Measurements from ENCODE around the gene F10. TPM values are rescaled to one million over a fixed set of nuclear protein-coding genes. Genes with fewer than 3 reads are reported as not detected.

Gene F10
- total and polyA plus RNA-seq, 9 of the 15 experiments (the other 6 are each of a cell fraction or from before 2014, with no cell fraction given): 0.04 to 0.09 (median 0.07) TPM; not detected in 5

- H3K4me1 ChIP-seq (replicated peaks in 1 of 2; ENCODE audit: control insufficient read depth in 2 of 2, insufficient read depth in 2 of 2, low read length in 2 of 2): peaks cover 0 to 8% of the 10 kb centered on the region in 2 experiments; a peak in 1 of 5 replicates
- H3K79me2 ChIP-seq (ENCODE audit: control insufficient read depth, insufficient read depth, low read length): no peaks in the 10 kb centered on the region
- no peak overlapping the region for H2AFZ ChIP-seq (ENCODE audit: low read depth, low read length)
- no TSS peak for BruUV-seq (replicated peaks)
- ATAC-seq (no peak), FAIRE-seq (no peak), DNase-seq (ENCODE audit: extremely low read depth in 1 of 4, low spot score in 3 of 4) (no peak)
- peaks cover 35 to 80% of the 10 kb centered on the region in 2 experiments for H3K27me3 ChIP-seq (ENCODE audit: control insufficient read depth in 2 of 2, insufficient read depth in 2 of 2, low read length in 2 of 2)
- H3K4me3 ChIP-seq: no peak overlapping the region
- intact Hi-C loops (cut with micrococcal nuclease) (no loop called here), in situ Hi-C loops (cut with MboI) (no loop called here)
- H3K4me2 ChIP-seq (ENCODE audit: insufficient read depth, low read length): no peak overlapping the region
- 38% methylated on average over 11 of the region's 52 CpGs for WGBS (ENCODE audit: insufficient coverage, low coverage, missing lambda C conversion rate)
- ChIA-PET POLR2A (no interaction called here), CTCF (ENCODE audit: low intra/inter-chr PET ratio) (no interaction called here)
- H3K9me3 ChIP-seq (replicated peaks; ENCODE audit: control insufficient read depth, insufficient read depth, low read depth, low read length): no peaks in the 10 kb centered on the region
- TF ChIP-seq NUFIP1 (IDR thresholded peaks at IDR 0.05; ENCODE audit: partially characterized antibody) (no peak), HEY1 (CRISPR knock-in tag; IDR thresholded peaks at IDR 0.05; ENCODE audit: borderline replicate concordance) (no peak), MAFG (tag; conservative IDR thresholded peaks at IDR 0.05) (no peak), ZMIZ1 (IDR thresholded peaks at IDR 0.05; ENCODE audit: low read depth in 2 of 2, low read length in 2 of 2) (no peak), ARID3A (IDR thresholded peaks at IDR 0.05; ENCODE audit: borderline replicate concordance, low read depth, low read length) (no peak), RBBP5 (IDR thresholded peaks at IDR 0.05; ENCODE audit: borderline replicate concordance, insufficient read depth, low read length, poor library complexity, severe bottlenecking) (no peak), E2F8 (IDR thresholded peaks at IDR 0.05; ENCODE audit: low read depth, partially characterized antibody) (no peak), ZNF584 (CRISPR knock-in tag; IDR thresholded peaks at IDR 0.05; ENCODE audit: low read depth) (no peak), FOXP1 (CRISPR knock-in tag; IDR thresholded peaks at IDR 0.05) (no peak), ZC3H11A (IDR thresholded peaks at IDR 0.05; ENCODE audit: low read depth, low read length) (no peak), EWSR1 (IDR thresholded peaks at IDR 0.05; ENCODE audit: borderline replicate concordance, low read depth, partially characterized antibody) (no peak)
- H3K27ac ChIP-seq (ENCODE audit: extremely low read depth, low read depth, low read length): no peak overlapping the region
- H4K20me1 ChIP-seq (replicated peaks; ENCODE audit: control insufficient read depth, insufficient read depth, low read length): no peaks in the 10 kb centered on the region; the same call in 1 of the 2 replicates
- no peak overlapping the region for H3K9ac ChIP-seq (ENCODE audit: insufficient read depth in 1 of 2, low read depth in 2 of 2, low read length in 2 of 2)
- H3K36me3 ChIP-seq (ENCODE audit: control insufficient read depth, insufficient read depth, low read length): no peaks in the 10 kb centered on the region
- H3K9me1 ChIP-seq (ENCODE audit: control insufficient read depth, insufficient read depth, low read length): no peaks in the 10 kb centered on the region
These were observed 25.8 kb upstream of the F10 start for GRCh38 chr13:113096745-113097305.

All from K562 (cell line).